H1 (cell line): ENCODE data around the gene ZXDC. TPM values are rescaled to one million over a fixed set of nuclear protein-coding genes. Genes with fewer than 3 reads are reported as not detected.

Source experiments
- ASH2L ChIP-seq: fragments of 200-600, 300-600 bp; sonication (generic); IDR thresholded peaks from one replicate; pipeline ENCODE4 v1.7.1; 2017; ENCODE audit warnings: low read length
- GABPA ChIP-seq: IDR thresholded peaks from 2 replicates; pipeline ENCODE4 v1.6.1; 2011; ENCODE audit warnings: mild to moderate bottlenecking, low read length, moderate library complexity, borderline replicate concordance; ENCODE audit not compliant: insufficient read depth
- SAP30 ChIP-seq: fragments of 300-600 bp; sonication (generic); IDR thresholded peaks from 2 replicates; pipeline ENCODE4 v1.7.1; 2012; ENCODE audit warnings: low read length, moderate library complexity, mild to moderate bottlenecking, inconsistent platforms; ENCODE audit not compliant: insufficient read depth, insufficient replicate concordance
- SP1 ChIP-seq: IDR thresholded peaks from 2 replicates; pipeline ENCODE4 v1.6.1; 2011; ENCODE audit warnings: low read depth, low read length
- SUZ12 ChIP-seq: fragments of 200-600 bp; sonication (generic); IDR thresholded peaks from 2 replicates; pipeline ENCODE4 v1.6.1; 2012; ENCODE audit warnings: mild to moderate bottlenecking, inconsistent platforms, low read length, moderate library complexity, mixed read lengths
- polyA plus RNA-seq, 7 experiments: library from polyadenylated mRNA; depleted of rRNA in 3 of 7; stranded (reverse) in 5 of 7; unstranded in 2 of 7; fragments of >200 nt in 5 of 7; fragments of 200-250 nt in 2 of 7; gene quantifications; 1 replicate in 5 of 7; 2 replicates in 1 of 7; 4 replicates in 1 of 7; pipeline versions ENCODE4 v1.2.1 to v1.2.3, GENCODE V29; 2011 to 2013; ENCODE audit warnings: missing spikeins in 2 of 7, mixed read lengths in 2 of 7
- total RNA-seq: library from RNA; stranded (reverse); fragmentation: NEBNext Ultra II Directional; extraction: Animal tissue kit (Norgen Biotek cat#: 25700); gene quantifications from 2 replicates; pipeline ENCODE4 v1.2.1, GENCODE V29; 2021
- TF ChIP-seq, protein P1 (sequence below): IDR thresholded peaks from 2 replicates; pipeline ENCODE4 v1.6.1; 2011; ENCODE audit warnings: low read depth, mild to moderate bottlenecking, low read length; ENCODE audit not compliant: insufficient read depth

The ZXDC gene
- total and polyA plus RNA-seq, 2 of the 8 experiments (the other 6 are each of a cell fraction or from before 2014, with no cell fraction given): 12.7 to 24.3 TPM

GRCh38 chr3:126477061-126477380 lies 1.3 kb upstream of the ZXDC start (continued):
- TF ChIP-seq SP1 (no peak), ASH2L (no peak), SAP30 (no peak), GABPA (no peak), SUZ12 (no peak)
- TF ChIP-seq, protein P1, sequence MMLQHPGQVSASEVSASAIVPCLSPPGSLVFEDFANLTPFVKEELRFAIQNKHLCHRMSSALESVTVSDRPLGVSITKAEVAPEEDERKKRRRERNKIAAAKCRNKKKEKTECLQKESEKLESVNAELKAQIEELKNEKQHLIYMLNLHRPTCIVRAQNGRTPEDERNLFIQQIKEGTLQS: no peak
